ENCODE measurements around the gene PIM3.

The PIM3 gene

GRCh38 chr22:49967706-49968208 is 7.2 kb downstream of the PIM3 start:
- Histone ChIP-seq H3K4me3 (peak overlapping the region in 1 of 2 donors; percentile 27), H3K4me1 (peaks cover 7 to 73% (median 56%) of the 10 kb centered on the region in 4 donors), H3K27me3 (no peaks in the 10 kb centered on the region), H3K9me3 (no peaks in the 10 kb centered on the region), H3K36me3 (peaks cover 15 to 25% (median 23%) of the 10 kb centered on the region in 3 donors), H3K27ac (peak overlapping the region; percentile 88 to 89)
- intact Hi-C loops (cut with DNase I; ENCODE audit: low total_unique reads) = loop anchor here (10.0 kb wide), 1 partner anchor 337 kb away; the partner anchor contains the start of gene PLXNB2
- peak; percentile 54 to 81 for DNase-seq
- no peak for TF ChIP-seq CTCF (IDR thresholded peaks at IDR 0.05)

- no peak for TF ChIP-seq CTCF (IDR thresholded peaks at IDR 0.05)
- Histone ChIP-seq H3K4me1 (peaks cover 7 to 67% (median 49%) of the 10 kb centered on the region in 4 donors), H3K9me3 (no peaks in the 10 kb centered on the region), H3K36me3 (peaks cover 9 to 19% (median 17%) of the 10 kb centered on the region in 3 donors), H3K27me3 (no peaks in the 10 kb centered on the region), H3K4me3 (no peak overlapping the region), H3K27ac (peak overlapping the region; percentile 88 to 89)
- peak; percentile 18 to 63 for DNase-seq
- intact Hi-C loops (cut with DNase I; ENCODE audit: low total_unique reads) = loop anchor here (10.0 kb wide), 1 partner anchor 336 kb away; the partner anchor contains the start of gene PLXNB2
These were observed 7.8 kb downstream of the PIM3 start for GRCh38 chr22:49968313-49968830.

GRCh38 chr22:49968831-49969661 is 8.5 kb downstream of the PIM3 start:
- peaks cover 7 to 61% (median 43%) of the 10 kb centered on the region in 4 donors for H3K4me1 ChIP-seq

GRCh38 chr22:49969751-49970527 is 9.4 kb downstream of the PIM3 start:
- TF ChIP-seq CTCF (IDR thresholded peaks at IDR 0.05) = no peak
- peak; percentile 19 to 67 for DNase-seq
- H3K4me1 ChIP-seq = peaks cover 7 to 52% (median 38%) of the 10 kb centered on the region in 4 donors
- H3K4me3 ChIP-seq = no peak overlapping the region
- no peaks in the 10 kb centered on the region for H3K27me3 ChIP-seq
- intact Hi-C loops (cut with DNase I; ENCODE audit: low total_unique reads) = loop anchor here (5.0 to 10.0 kb wide), 2 partner anchors 38 to 335 kb away; partner anchors contain the start of gene PLXNB2
- H3K9me3 ChIP-seq = no peaks in the 10 kb centered on the region
- H3K36me3 ChIP-seq = peaks cover 0 to 3% (median 1%) of the 10 kb centered on the region in 3 donors
- H3K27ac ChIP-seq = peak overlapping the region; percentile 88 to 89

More at GRCh38 chr22:49968831-49969661, 8.5 kb downstream of the PIM3 start:
- peak; percentile 18 to 64 for DNase-seq
- Histone ChIP-seq H3K27ac (peak overlapping the region; percentile 88 to 89), H3K27me3 (no peaks in the 10 kb centered on the region), H3K4me3 (no peak overlapping the region), H3K36me3 (peaks cover 2 to 12% (median 10%) of the 10 kb centered on the region in 3 donors), H3K9me3 (no peaks in the 10 kb centered on the region)
- intact Hi-C loops (cut with DNase I; ENCODE audit: low total_unique reads) = loop anchor here (10.0 kb wide), 1 partner anchor 336 kb away; the partner anchor contains the start of gene PLXNB2
- no peak for TF ChIP-seq CTCF (IDR thresholded peaks at IDR 0.05)
